Uterus (tissue), 2 donors: ENCODE measurements around the gene HAAO.

Experiments used
- POLR2A ChIP-seq, 2 donors: fragments of 450-650 bp; IDR thresholded peaks; one replicate each; pipeline ENCODE4 v1.6.1; 2016; ENCODE audit warnings: antibody characterized with exemption in 2 of 2, mild to moderate bottlenecking in 1 of 2, moderate library complexity in 1 of 2
- TF ChIP-seq, protein P1 (sequence below), 4 experiments: fragments of 200-600 bp in 2 of 4; fragments of 450-650 bp in 2 of 4; sonication (generic) in 2 of 4; IDR thresholded peaks; one replicate each; pipeline ENCODE4 v1.5.1; 2016 to 2019; ENCODE audit warnings: antibody characterized with exemption in 4 of 4, mild to moderate bottlenecking in 2 of 4, moderate library complexity in 1 of 4

GRCh38 chr2:42795841-42796301, 3.5 kb upstream of the HAAO start:
- TF ChIP-seq, protein P1, sequence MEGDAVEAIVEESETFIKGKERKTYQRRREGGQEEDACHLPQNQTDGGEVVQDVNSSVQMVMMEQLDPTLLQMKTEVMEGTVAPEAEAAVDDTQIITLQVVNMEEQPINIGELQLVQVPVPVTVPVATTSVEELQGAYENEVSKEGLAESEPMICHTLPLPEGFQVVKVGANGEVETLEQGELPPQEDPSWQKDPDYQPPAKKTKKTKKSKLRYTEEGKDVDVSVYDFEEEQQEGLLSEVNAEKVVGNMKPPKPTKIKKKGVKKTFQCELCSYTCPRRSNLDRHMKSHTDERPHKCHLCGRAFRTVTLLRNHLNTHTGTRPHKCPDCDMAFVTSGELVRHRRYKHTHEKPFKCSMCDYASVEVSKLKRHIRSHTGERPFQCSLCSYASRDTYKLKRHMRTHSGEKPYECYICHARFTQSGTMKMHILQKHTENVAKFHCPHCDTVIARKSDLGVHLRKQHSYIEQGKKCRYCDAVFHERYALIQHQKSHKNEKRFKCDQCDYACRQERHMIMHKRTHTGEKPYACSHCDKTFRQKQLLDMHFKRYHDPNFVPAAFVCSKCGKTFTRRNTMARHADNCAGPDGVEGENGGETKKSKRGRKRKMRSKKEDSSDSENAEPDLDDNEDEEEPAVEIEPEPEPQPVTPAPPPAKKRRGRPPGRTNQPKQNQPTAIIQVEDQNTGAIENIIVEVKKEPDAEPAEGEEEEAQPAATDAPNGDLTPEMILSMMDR (IDR thresholded peaks at IDR 0.05): no peak
- TF ChIP-seq POLR2A (IDR thresholded peaks at IDR 0.05): no peak
